Activated T-helper 1 cell treated with anti-CD3 and anti-CD28 coated beads, Interleukin-12 subunit alpha, Interleukin-12 subunit beta, Interleukin-2, Interleukin-4 antibody, amounts not matched to agents 30 ng/mL and 10 ng/mL and 1 ng/mL, durations not matched to agents 14 hours and 24 hours and 36 hours (primary cell): ENCODE results near the gene FBXL4. TPM values are rescaled to one million over a fixed set of nuclear protein-coding genes. Genes with fewer than 3 reads are reported as not detected.

Experiments used
- DNase-seq: peaks from one replicate; pipeline ENCODE4 v3.0.0; 2021; ENCODE audit warnings: low spot score
- H3K27ac Mint-ChIP-seq: one replicate; pipeline ENCODE4 v1.8.0; 2021; ENCODE audit warnings: mild to moderate bottlenecking, mixed read lengths
- H3K27me3 Mint-ChIP-seq: one replicate; pipeline ENCODE4 v1.8.0; 2022; ENCODE audit warnings: mild to moderate bottlenecking, moderate library complexity, mixed read lengths; ENCODE audit not compliant: insufficient read depth
- H3K36me3 Mint-ChIP-seq: one replicate; pipeline ENCODE4 v1.8.0; 2021; ENCODE audit warnings: low read depth, mixed read lengths
- H3K4me1 Mint-ChIP-seq: one replicate; pipeline ENCODE4 v1.8.0; 2021; ENCODE audit warnings: low read depth, mixed read lengths
- H3K4me3 Mint-ChIP-seq: one replicate; pipeline ENCODE4 v1.8.0; 2021; ENCODE audit warnings: mild to moderate bottlenecking, moderate library complexity, mixed read lengths
- H3K9me3 Mint-ChIP-seq: one replicate; pipeline ENCODE4 v1.8.0; 2021; ENCODE audit warnings: mixed read lengths
- intact Hi-C: fragments of 100-400 bp; cut with micrococcal nuclease; formaldehyde crosslinking; loops from one replicate; pipeline ENCODE4 v1.15.1; 2024
- total RNA-seq: library from RNA; stranded (reverse); gene quantifications from 2 replicates; pipeline ENCODE4 v1.2.3, GENCODE V29; 2022

FBXL4 gene
- total RNA-seq, 1 donor from 2014 or later, result 13.3 TPM

- intact Hi-C loops, result no loop called here
- Mint-ChIP-seq H3K36me3 (peaks cover 3% of the 10 kb centered on the region), H3K9me3 (no peaks in the 10 kb centered on the region), H3K4me3 (no peak overlapping the region), H3K4me1 (peaks cover 4% of the 10 kb centered on the region), H3K27ac (no peak overlapping the region), H3K27me3 (peaks cover 81% of the 10 kb centered on the region)
- no peak for DNase-seq
Measured at GRCh38 chr6:98839781-98840361, 107.9 kb downstream of the FBXL4 start.

DNA sequence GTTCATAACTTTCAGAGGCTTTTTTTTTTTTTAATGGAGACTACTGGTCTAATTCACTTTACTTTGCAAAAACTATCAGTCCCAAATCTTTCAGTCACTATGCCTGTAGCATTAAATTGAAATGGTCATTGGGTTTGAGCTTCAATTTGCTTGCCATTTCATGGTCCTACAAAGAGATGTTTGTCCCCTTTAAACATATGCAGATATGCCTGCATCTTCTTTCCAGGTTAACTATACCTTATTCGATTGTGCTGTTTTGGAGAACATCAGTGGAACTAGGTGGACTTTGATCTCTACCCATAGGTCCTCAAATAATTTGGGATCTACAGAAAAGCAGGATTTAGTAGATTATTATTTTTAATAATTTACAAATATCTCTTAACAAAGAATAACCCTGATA is 108.8 kb downstream of the FBXL4 start:
- Mint-ChIP-seq H3K4me3 (no peak overlapping the region), H3K27ac (no peak overlapping the region), H3K4me1 (peaks cover 6% of the 10 kb centered on the region), H3K27me3 (peaks cover 80% of the 10 kb centered on the region), H3K36me3 (peaks cover 3% of the 10 kb centered on the region), H3K9me3 (no peaks in the 10 kb centered on the region)
- DNase-seq, result no peak
- intact Hi-C loops, result no loop called here

GRCh38 chr6:98838032-98838431 is 109.7 kb downstream of the FBXL4 start:
- Mint-ChIP-seq H3K9me3 (no peaks in the 10 kb centered on the region), H3K4me3 (no peak overlapping the region), H3K27ac (no peak overlapping the region), H3K4me1 (peaks cover 16% of the 10 kb centered on the region), H3K27me3 (peaks cover 81% of the 10 kb centered on the region), H3K36me3 (peaks cover 3% of the 10 kb centered on the region)
- DNase-seq, result no peak
- intact Hi-C loops, result no loop called here

- H3K4me3 Mint-ChIP-seq, result no peak overlapping the region
- H3K27me3 Mint-ChIP-seq, result peaks cover 78% of the 10 kb centered on the region
- intact Hi-C loops, result no loop called here
- peaks cover 22% of the 10 kb centered on the region for H3K4me1 Mint-ChIP-seq
- peaks cover 3% of the 10 kb centered on the region for H3K36me3 Mint-ChIP-seq
- no peak for DNase-seq
- peak overlapping the region; percentile 43 for H3K27ac Mint-ChIP-seq
- H3K9me3 Mint-ChIP-seq, result no peaks in the 10 kb centered on the region
Measured at GRCh38 chr6:98836962-98837944, 110.5 kb downstream of the FBXL4 start.

GRCh38 chr6:98836025-98836961 is 111.5 kb downstream of the FBXL4 start:
- Mint-ChIP-seq H3K27me3 (peaks cover 78% of the 10 kb centered on the region), H3K36me3 (peaks cover 3% of the 10 kb centered on the region), H3K4me3 (no peak overlapping the region), H3K9me3 (no peaks in the 10 kb centered on the region), H3K4me1 (peaks cover 22% of the 10 kb centered on the region), H3K27ac (peak overlapping the region; percentile 18)
- intact Hi-C loops, result no loop called here
- no peak for DNase-seq

DNA sequence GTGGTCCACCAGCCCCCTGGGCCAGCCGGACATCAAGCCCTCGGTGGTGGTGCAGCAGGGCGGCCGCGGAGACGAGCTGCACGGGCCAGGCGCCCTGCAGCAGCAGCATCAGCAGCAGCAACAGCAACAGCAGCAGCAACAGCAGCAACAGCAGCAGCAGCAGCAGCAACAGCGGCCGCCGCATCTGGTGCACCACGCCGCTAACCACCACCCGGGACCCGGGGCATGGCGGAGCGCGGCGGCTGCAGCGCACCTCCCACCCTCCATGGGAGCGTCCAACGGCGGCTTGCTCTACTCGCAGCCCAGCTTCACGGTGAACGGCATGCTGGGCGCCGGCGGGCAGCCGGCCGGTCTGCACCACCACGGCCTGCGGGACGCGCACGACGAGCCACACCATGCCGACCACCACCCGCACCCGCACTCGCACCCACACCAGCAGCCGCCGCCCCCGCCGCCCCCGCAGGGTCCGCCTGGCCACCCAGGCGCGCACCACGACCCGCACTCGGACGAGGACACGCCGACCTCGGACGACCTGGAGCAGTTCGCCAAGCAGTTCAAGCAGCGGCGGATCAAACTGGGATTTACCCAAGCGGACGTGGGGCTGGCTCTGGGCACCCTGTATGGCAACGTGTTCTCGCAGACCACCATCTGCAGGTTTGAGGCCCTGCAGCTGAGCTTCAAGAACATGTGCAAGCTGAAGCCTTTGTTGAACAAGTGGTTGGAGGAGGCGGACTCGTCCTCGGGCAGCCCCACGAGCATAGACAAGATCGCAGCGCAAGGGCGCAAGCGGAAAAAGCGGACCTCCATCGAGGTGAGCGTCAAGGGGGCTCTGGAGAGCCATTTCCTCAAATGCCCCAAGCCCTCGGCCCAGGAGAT is 112.4 kb downstream of the FBXL4 start:
- peaks cover 19% of the 10 kb centered on the region for H3K4me1 Mint-ChIP-seq
- no peaks in the 10 kb centered on the region for H3K9me3 Mint-ChIP-seq
- peaks cover 3% of the 10 kb centered on the region for H3K36me3 Mint-ChIP-seq
- H3K27me3 Mint-ChIP-seq, result peaks cover 82% of the 10 kb centered on the region
- intact Hi-C loops, result no loop called here
- H3K27ac Mint-ChIP-seq, result peak overlapping the region; percentile 18
- H3K4me3 Mint-ChIP-seq, result no peak overlapping the region
- DNase-seq, result no peak

DNA sequence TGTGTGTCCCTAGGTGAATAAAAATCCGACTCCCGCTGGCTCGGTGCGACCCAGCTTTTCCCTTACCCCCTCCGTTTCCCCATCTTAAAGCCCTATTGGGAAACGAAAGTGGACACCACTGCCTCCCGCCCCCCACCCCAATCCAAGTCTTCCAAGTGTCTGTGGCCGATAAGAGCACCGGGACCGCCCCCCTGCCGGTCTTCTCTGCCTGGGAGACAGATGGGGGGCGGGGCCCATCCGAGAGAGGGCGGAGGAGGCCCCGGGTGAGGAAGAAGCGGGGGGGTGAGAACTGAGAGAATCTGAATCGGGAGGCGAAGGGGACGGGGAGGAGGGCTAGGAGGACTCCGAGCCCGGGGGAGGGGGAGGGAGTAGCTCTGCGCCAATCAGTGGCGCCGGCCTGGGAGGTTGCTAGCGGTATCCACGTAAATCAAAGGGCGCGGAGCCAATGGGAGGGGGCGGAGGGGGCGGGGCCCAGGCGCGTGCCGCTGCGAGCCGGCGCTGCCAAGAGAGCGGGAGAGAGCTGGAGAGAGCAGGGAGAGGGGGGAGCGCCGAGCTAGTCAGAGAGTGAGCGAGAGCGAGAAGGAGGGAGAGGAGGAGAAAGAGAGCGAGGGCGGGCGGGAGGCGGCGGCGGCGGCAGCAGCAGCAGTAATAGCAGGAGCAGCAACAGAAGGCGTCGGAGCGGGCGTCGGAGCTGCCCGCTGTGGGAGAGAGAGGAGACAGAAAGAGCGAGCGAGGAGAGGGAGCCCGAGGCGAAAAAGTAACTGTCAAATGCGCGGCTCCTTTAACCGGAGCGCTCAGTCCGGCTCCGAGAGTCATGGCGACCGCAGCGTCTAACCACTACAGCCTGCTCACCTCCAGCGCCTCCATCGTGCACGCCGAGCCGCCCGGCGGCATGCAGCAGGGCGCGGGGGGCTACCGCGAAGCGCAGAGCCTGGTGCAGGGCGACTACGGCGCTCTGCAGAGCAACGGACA is 113.4 kb downstream of the FBXL4 start, which contains the start of gene POU3F2:
Gene POU3F2 (plus strand): TSS at position 515 of the 972 bp plus-strand sequence. CDS start 300 bp downstream, at position 815.
- Mint-ChIP-seq H3K4me3 (peak within 1 kb of the TSS; percentile 84), H3K27me3 (peaks cover 81% of the 10 kb centered on the region), H3K4me1 (peaks cover 17% of the 10 kb centered on the region), H3K27ac (peak within 1 kb of the TSS; percentile 87), H3K36me3 (peaks cover 3% of the 10 kb centered on the region), H3K9me3 (no peaks in the 10 kb centered on the region)
- intact Hi-C loops, result loop anchor here (1.0 to 5.0 kb wide), 4 partner anchors 9 to 1613 kb away; no protein-coding TSS in a partner anchor
- peak; percentile 33 for DNase-seq

DNA sequence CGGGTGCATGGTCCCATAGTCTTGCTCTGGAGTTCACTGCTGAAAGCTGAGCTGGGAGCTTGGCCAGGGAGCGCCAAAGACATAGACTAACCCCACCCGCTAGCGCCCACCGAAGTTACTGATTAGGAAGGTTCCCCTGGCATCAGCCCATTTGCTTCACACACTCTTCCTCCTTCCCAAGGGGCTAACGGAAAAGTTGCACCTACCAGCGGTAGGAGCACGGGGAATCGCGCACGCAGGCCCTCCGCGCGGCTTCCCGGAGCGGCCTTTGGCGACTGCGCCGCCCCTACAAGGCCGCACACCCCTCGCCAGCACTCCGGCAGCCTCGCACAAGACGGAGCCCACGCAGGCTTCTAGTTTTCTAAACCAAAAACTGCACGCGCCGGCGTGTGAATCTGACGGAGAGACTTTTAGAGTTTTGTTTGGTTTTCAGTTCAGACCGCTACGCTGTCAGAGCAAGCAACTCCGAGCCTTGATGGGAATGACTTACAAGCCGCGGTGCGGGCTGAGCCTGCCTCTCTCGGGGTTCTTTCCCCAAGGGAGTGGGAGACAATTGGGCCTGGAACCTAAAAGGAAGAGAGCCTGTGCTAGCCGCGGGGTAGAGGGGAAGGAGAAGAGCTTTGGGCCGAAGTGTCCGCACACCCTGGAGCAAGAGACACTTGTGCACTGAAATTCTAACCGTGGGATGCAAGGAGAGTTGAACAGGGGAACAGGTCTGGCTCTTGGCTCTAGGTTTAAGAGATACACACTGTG is 114.3 kb downstream of the FBXL4 start:
- Mint-ChIP-seq H3K36me3 (peaks cover 3% of the 10 kb centered on the region), H3K27ac (peak overlapping the region; percentile 87)

GRCh38 chr6:98833057-98833306 is 114.8 kb downstream of the FBXL4 start:
- peak overlapping the region; percentile 84 for H3K4me3 Mint-ChIP-seq
- peak overlapping the region; percentile 78 for H3K27ac Mint-ChIP-seq
- intact Hi-C loops, result loop anchor here (2.0 to 5.0 kb wide), 3 partner anchors 634 to 1614 kb away; no protein-coding TSS in a partner anchor
- peaks cover 3% of the 10 kb centered on the region for H3K36me3 Mint-ChIP-seq
- no peak for DNase-seq
- H3K4me1 Mint-ChIP-seq, result peaks cover 17% of the 10 kb centered on the region
- H3K9me3 Mint-ChIP-seq, result no peaks in the 10 kb centered on the region
- peaks cover 82% of the 10 kb centered on the region for H3K27me3 Mint-ChIP-seq

More for the DNA sequence above, 114.3 kb downstream of the FBXL4 start:
- no peak for DNase-seq
- Mint-ChIP-seq H3K27me3 (peaks cover 82% of the 10 kb centered on the region), H3K4me1 (peaks cover 17% of the 10 kb centered on the region), H3K9me3 (no peaks in the 10 kb centered on the region), H3K4me3 (peak overlapping the region; percentile 84)
- intact Hi-C loops, result loop anchor here (1.0 to 5.0 kb wide), 5 partner anchors 8 to 1614 kb away; no protein-coding TSS in a partner anchor

GRCh38 chr6:98832284-98833056 is 115.3 kb downstream of the FBXL4 start:
- H3K4me3 Mint-ChIP-seq, result peak overlapping the region; percentile 84
- H3K36me3 Mint-ChIP-seq, result peaks cover 1% of the 10 kb centered on the region
- peak overlapping the region; percentile 78 for H3K27ac Mint-ChIP-seq
- no peak for DNase-seq
- intact Hi-C loops, result loop anchor here (2.0 to 5.0 kb wide), 3 partner anchors 635 to 1615 kb away; no protein-coding TSS in a partner anchor
- H3K27me3 Mint-ChIP-seq, result peaks cover 83% of the 10 kb centered on the region
- no peaks in the 10 kb centered on the region for H3K9me3 Mint-ChIP-seq
- H3K4me1 Mint-ChIP-seq, result peaks cover 17% of the 10 kb centered on the region
